AG04449 (cell line): ENCODE measurements around the gene PCMTD2.

Source experiments
- CTCF ChIA-PET: fragments of 350-600 bp; formaldehyde crosslinking; extraction: SDS; loops from one replicate; lab custom pipeline; 2021; ENCODE audit warnings: antibody characterized with exemption; lab: Yijun Ruan, JAX
- POLR2A ChIA-PET: fragments of 400-600, 350-600 bp; formaldehyde crosslinking; extraction: SDS; loops from one replicate; lab custom pipeline; 2020; ENCODE audit warnings: antibody characterized with exemption, inconsistent platforms; lab: Yijun Ruan, JAX
- DNase-seq: peaks from one replicate; pipeline ENCODE4 v3.0.0-alpha.2; 2010; ENCODE audit warnings: low read depth, low spot score
- H3K4me3 ChIP-seq: 2 replicates; pipeline ENCODE4 v1.5.1; 2011; ENCODE audit warnings: low read depth, mild to moderate bottlenecking, control low read depth, low read length
- TF ChIP-seq, protein P1 (sequence below): IDR thresholded peaks from one replicate; pipeline ENCODE4 v1.5.1; 2011; ENCODE audit warnings: mild to moderate bottlenecking, moderate library complexity, low read length, control low read depth, inconsistent platforms; ENCODE audit not compliant: insufficient read depth; ENCODE audit errors: missing control alignments

The PCMTD2 gene

DNA sequence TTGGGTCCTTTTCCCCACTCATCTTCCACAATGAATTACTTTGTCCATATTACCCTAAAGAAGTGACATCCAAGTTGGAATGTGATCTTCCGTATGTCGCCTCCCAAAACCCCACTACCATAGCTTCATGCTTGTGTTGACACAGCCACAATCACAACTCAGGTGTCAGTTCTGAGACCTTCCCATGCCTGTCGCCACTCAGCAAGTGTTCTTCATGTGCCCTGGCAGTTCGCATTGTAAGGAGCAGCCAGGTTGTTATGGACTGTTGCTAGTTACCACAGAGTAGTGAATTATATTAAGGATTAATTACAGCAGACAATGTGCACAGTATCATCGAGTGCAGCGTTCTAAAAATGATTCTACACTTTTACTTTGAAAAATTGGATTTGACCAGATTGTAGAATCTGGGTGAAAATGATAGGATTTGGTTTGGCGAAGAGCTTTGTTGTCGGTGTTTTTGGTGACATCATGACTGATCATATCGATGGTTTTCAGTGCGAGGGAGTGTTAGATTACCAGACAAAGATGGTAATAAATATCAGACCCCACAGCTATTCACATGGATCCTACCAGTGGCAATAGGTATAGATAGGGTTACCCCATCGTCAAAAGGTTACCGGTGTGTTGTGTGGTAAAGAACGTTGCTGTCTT is 1.7 kb downstream of the PCMTD2 start:
- CTCF ChIA-PET = interaction anchor here (1.0 kb wide), 1 partner anchor 18 kb away, joined by 3 read pairs; no protein-coding TSS in a partner anchor
- H3K4me3 ChIP-seq = peak overlapping the region; percentile 74
- POLR2A ChIA-PET = no interaction called here
- TF ChIP-seq, protein P1, sequence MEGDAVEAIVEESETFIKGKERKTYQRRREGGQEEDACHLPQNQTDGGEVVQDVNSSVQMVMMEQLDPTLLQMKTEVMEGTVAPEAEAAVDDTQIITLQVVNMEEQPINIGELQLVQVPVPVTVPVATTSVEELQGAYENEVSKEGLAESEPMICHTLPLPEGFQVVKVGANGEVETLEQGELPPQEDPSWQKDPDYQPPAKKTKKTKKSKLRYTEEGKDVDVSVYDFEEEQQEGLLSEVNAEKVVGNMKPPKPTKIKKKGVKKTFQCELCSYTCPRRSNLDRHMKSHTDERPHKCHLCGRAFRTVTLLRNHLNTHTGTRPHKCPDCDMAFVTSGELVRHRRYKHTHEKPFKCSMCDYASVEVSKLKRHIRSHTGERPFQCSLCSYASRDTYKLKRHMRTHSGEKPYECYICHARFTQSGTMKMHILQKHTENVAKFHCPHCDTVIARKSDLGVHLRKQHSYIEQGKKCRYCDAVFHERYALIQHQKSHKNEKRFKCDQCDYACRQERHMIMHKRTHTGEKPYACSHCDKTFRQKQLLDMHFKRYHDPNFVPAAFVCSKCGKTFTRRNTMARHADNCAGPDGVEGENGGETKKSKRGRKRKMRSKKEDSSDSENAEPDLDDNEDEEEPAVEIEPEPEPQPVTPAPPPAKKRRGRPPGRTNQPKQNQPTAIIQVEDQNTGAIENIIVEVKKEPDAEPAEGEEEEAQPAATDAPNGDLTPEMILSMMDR = no peak
- no peak for DNase-seq

DNA sequence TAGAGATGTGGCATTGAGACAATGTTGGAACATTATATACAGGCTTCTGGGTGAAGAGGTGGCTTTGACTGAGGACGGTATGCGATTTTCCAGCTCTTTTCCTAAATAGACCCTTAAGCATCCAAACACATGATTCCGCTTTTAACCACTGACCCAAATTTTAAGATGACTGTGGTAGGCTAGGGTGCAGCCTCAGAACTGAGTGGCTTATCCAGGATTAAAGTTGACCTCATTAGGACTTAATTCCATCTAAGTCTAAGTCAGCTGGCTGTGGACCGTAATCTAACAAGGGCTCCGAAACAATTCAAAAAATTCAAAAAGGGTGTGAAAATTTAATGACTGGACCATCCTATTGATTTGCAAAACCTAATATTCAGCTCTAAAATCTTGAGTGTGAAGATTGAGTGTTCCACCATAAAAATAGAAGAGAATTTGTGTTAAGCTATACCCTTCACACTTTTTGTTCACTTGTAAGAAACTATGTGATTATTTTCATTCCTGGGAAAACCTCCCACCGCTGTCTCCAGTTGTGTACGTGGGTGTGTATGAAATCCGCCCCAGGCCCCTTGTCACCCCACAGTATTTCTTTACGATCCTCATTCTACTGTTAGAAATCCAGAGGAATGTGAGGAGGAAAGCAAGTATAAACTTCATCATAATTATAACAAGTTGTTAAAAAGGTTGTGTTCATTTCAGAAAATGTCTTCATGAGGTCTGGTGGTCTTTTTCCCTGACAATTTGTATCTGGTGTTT is 2.7 kb downstream of the PCMTD2 start:
- TF ChIP-seq, protein P1 = no peak
- no peak overlapping the region for H3K4me3 ChIP-seq
- DNase-seq = no peak
- POLR2A ChIA-PET = no interaction called here
- CTCF ChIA-PET = no interaction called here

DNA sequence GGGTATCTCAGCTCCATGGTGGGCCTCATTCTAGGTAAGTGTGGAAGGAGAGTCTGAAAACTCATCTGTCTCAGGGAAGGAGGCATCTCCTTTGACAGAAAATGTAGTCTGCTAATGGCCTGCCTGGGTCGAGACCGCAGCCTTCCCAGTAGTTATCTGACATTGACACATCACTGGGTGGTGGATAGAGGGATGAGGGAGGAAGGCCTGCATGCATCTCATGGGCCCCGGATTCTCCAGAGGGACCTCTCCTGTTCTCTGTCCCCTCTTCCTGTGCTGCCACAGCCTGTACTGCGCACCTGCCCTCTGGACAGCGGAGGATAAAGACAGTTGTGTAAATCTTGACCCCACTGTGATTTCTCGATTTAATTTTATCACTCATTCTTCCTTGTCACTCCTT is 4.7 kb downstream of the PCMTD2 start:
- DNase-seq = no peak
- CTCF ChIA-PET = no interaction called here

DNA sequence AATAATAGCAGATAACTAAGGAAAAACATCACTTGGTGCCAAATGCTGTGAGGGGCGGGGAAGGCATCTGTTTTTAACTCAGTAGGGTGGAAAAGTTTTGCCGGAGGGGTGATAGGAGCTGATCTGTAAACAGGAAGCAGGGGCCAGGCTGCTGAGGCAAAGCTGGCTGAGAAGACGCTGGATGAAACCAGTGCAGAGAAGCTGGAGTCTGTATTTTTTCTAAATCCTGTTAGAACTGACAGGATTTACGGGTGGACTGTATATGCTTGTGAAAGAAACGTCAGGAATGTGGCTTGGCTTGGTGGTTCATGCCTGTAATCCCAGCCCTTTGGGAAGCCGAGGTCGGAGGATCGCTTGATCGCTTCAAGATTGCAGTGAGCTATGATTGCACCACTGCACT is 5.6 kb downstream of the PCMTD2 start:
- DNase-seq = peak; percentile 9
- POLR2A ChIA-PET = no interaction called here
- TF ChIP-seq, protein P1 = no peak
- CTCF ChIA-PET = no interaction called here
- H3K4me3 ChIP-seq = no peak overlapping the region

More for the DNA sequence above, 4.7 kb downstream of the PCMTD2 start:
- POLR2A ChIA-PET = no interaction called here
- H3K4me3 ChIP-seq = no peak overlapping the region
- TF ChIP-seq, protein P1 = no peak

DNA sequence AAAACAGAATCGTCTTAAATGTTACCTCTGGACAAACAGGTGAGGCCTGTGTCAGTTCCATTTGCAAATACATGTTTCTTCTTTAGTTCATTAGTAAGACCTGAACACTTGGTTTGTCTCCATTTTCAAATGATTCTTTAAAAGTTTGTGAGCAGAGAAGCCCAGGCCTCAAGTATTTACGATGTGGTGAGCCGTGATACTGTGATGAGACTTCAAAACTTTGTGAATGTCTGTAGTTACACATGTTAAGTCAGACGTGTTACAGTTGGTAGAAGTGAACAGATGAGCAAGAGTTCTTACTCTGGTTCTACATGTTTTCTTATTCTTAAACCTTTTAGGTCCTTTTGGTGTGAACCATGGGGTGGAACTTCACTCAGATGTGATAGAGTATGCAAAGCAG is 8.5 kb downstream of the PCMTD2 start:
- POLR2A ChIA-PET = no interaction called here
- H3K4me3 ChIP-seq = no peak overlapping the region
- TF ChIP-seq, protein P1 = no peak
- no peak for DNase-seq
- CTCF ChIA-PET = no interaction called here

DNA sequence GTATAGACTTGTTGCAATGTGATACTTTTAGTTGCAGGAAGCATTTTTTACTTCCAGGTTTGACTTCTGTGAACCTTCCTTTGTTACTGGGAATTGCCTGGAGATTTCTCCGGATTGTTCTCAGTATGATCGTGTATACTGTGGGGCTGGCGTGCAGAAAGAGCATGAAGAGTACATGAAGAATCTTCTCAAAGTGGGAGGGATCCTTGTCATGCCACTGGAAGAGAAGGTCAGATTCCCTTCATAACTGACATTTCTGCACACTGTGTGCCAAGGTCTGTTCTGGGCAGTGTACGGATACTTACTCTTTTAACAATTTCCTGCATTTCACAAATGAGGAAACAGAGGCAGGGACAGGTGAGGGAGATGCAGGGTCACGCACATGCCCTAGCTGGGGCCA is 9.7 kb downstream of the PCMTD2 start:
- POLR2A ChIA-PET = no interaction called here
- DNase-seq = no peak
- CTCF ChIA-PET = no interaction called here
- no peak overlapping the region for H3K4me3 ChIP-seq
- TF ChIP-seq, protein P1 = no peak
